Common myeloid progenitor, CD34-positive (primary cell): Measurements from ENCODE around the gene COX6B2.
"Not testable (repeated sequence)": the region's sequence is repeated elsewhere in the genome, so short reads cannot be mapped to it uniquely, and the experiment has no call there.

ENCODE experiments used
- CTCF ChIA-PET: fragments of 350-600 bp; sonication (Branson Sonifier 250); formaldehyde crosslinking; loops from one replicate; lab custom pipeline; 2021; ENCODE audit warnings: antibody characterized with exemption; lab: Charles Lee
- POLR2A ChIA-PET: fragments of 350-600 bp; sonication (Branson Sonifier 250); formaldehyde crosslinking; loops from one replicate; lab custom pipeline; 2021; ENCODE audit warnings: antibody characterized with exemption; lab: Charles Lee
- DNase-seq, 3 donors: peaks; one replicate each; pipeline versions ENCODE4 v3.0.0 to v3.0.0-alpha.2; 2013
- H3K27ac ChIP-seq, 2 experiments: 1 replicate in 1 of 2; 2 replicates in 1 of 2; pipeline ENCODE4 v1.7.0; 2013; ENCODE audit warnings: inconsistent platforms in 2 of 2, low read length in 2 of 2, mild to moderate bottlenecking in 2 of 2, low read depth in 1 of 2, moderate library complexity in 1 of 2; ENCODE audit not compliant: severe bottlenecking in 2 of 2, insufficient read depth in 1 of 2, poor library complexity in 1 of 2
- H3K27me3 ChIP-seq, 5 experiments: replicated peaks in 2 of 5; 1 replicate in 3 of 5; 2 replicates in 2 of 5; pipeline versions ENCODE4 v1.6.1 to v1.7.0; 2013; ENCODE audit warnings: low read length in 4 of 5, mild to moderate bottlenecking in 2 of 5, moderate library complexity in 2 of 5, inconsistent platforms in 1 of 5; ENCODE audit not compliant: insufficient read depth in 5 of 5, control insufficient read depth in 4 of 5
- H3K36me3 ChIP-seq, 4 experiments: 1 replicate in 2 of 4; 2 replicates in 2 of 4; pipeline versions ENCODE4 v1.6.1 to v1.7.0; 2013; ENCODE audit warnings: low read length in 3 of 4, control low read depth in 1 of 4, mild to moderate bottlenecking in 1 of 4; ENCODE audit not compliant: control insufficient read depth in 4 of 4, insufficient read depth in 4 of 4
- H3K4me1 ChIP-seq, 4 experiments: 1 replicate in 3 of 4; 2 replicates in 1 of 4; pipeline versions ENCODE4 v1.6.1 to v1.7.1; 2013; ENCODE audit warnings: low read length in 3 of 4, mild to moderate bottlenecking in 3 of 4, control low read depth in 1 of 4, inconsistent platforms in 1 of 4, moderate library complexity in 1 of 4; ENCODE audit not compliant: control insufficient read depth in 4 of 4, insufficient read depth in 4 of 4; ENCODE audit errors: control extremely low read depth in 1 of 4
- H3K4me3 ChIP-seq, 7 experiments: 1 replicate in 4 of 7; 2 replicates in 3 of 7; pipeline versions ENCODE4 v1.5.1 to v1.7.0; 2013; ENCODE audit warnings: mild to moderate bottlenecking in 7 of 7, low read length in 6 of 7, moderate library complexity in 6 of 7, inconsistent platforms in 2 of 7, low read depth in 2 of 7, control low read depth in 1 of 7; ENCODE audit not compliant: insufficient read depth in 4 of 7, control insufficient read depth in 1 of 7; ENCODE audit errors: extremely low read depth in 1 of 7
- H3K9me3 ChIP-seq, 5 experiments: 1 replicate in 4 of 5; 2 replicates in 1 of 5; pipeline versions ENCODE4 v1.6.1 to v1.7.1; 2013; ENCODE audit warnings: low read length in 4 of 5, mild to moderate bottlenecking in 2 of 5, inconsistent platforms in 1 of 5, low read depth in 1 of 5, moderate library complexity in 1 of 5; ENCODE audit not compliant: control insufficient read depth in 4 of 5, insufficient read depth in 2 of 5; ENCODE audit errors: control extremely low read depth in 1 of 5
- WGBS: methylation state at CpG from one replicate; pipeline ENCODE4 v1.1.5; 2013; ENCODE audit not compliant: insufficient coverage; 5-methylcytosine and 5-hydroxymethylcytosine counted together

Gene COX6B2

GRCh38 chr19:55339889-55340783, 14.4 kb downstream of the COX6B2 start:
- ChIA-PET POLR2A (interaction anchor here (0.6 to 1.8 kb wide), 8 partner anchors 15 to 84 kb away, joined by 5 to 15 read pairs (median 8); partner anchors contain the start of genes PPP6R1, RPL28, TMEM150B and TMEM238), CTCF (interaction anchor here (0.7 to 1.8 kb wide), 11 partner anchors 10 to 79 kb away, joined by 3 to 19 read pairs (median 4); partner anchors contain the start of gene TMEM238)
- peak overlapping the region; percentile 48 to 85 (median 81) for H3K4me3 ChIP-seq
- WGBS: 3% methylated on average over 36 of the region's 44 CpGs
- H3K9me3 ChIP-seq: no peaks in the 10 kb centered on the region
- peak in 2 of 3 donors; percentile 9 to 30 for DNase-seq
- H3K27ac ChIP-seq: peak overlapping the region; percentile 81 to 91
- peaks cover 0 to 27% (median 25%) of the 10 kb centered on the region in 4 experiments for H3K4me1 ChIP-seq
- no peaks in the 10 kb centered on the region for H3K27me3 ChIP-seq
- peaks cover 2 to 23% (median 14%) of the 10 kb centered on the region in 4 experiments for H3K36me3 ChIP-seq

GRCh38 chr19:55339105-55339888, 15.2 kb downstream of the COX6B2 start, which contains the start of gene KMT5C:
Gene KMT5C (plus strand): TSS chr19:55339876. CDS start chr19:55341937, 2,061 bp downstream.
- WGBS: under 1% methylated on average over 51 of the region's 63 CpGs
- POLR2A ChIA-PET: interaction anchor here (0.6 to 1.8 kb wide), 13 partner anchors 9 to 135 kb away, joined by 3 to 15 read pairs (median 6); partner anchors contain the start of genes PPP6R1, RPL28, TMEM150B and TMEM238

GRCh38 chr19:55336101-55336500, 18.4 kb downstream of the COX6B2 start:
- no peaks in the 10 kb centered on the region for H3K36me3 ChIP-seq
- H3K4me1 ChIP-seq: peaks cover 0 to 23% (median 18%) of the 10 kb centered on the region in 4 experiments
- no peaks in the 10 kb centered on the region for H3K27me3 ChIP-seq
- POLR2A ChIA-PET: interaction anchor here (0.6 to 0.9 kb wide), 2 partner anchors 9 to 58 kb away, joined by 3 read pairs; no protein-coding TSS in a partner anchor
- WGBS: 98% methylated on average over 7 of the region's 7 CpGs
- CTCF ChIA-PET: interaction anchor here (0.9 kb wide), 1 partner anchor 44 kb away, joined by 5 read pairs; no protein-coding TSS in a partner anchor
- H3K4me3 ChIP-seq: no peak overlapping the region
- no peaks in the 10 kb centered on the region for H3K9me3 ChIP-seq
- H3K27ac ChIP-seq: no peak overlapping the region
- DNase-seq: no peak

More at GRCh38 chr19:55339105-55339888, 15.2 kb downstream of the COX6B2 start, which contains the start of gene KMT5C:
- peak; percentile 100 for DNase-seq
- Histone ChIP-seq H3K4me1 (peaks cover 0 to 27% (median 25%) of the 10 kb centered on the region in 4 experiments), H3K36me3 (peaks cover 2 to 22% (median 9%) of the 10 kb centered on the region in 4 experiments), H3K9me3 (no peaks in the 10 kb centered on the region), H3K4me3 (peak within 1 kb of the TSS; percentile 55 to 85 (median 81)), H3K27me3 (no peaks in the 10 kb centered on the region), H3K27ac (peak within 1 kb of the TSS; percentile 99 to 100)
- CTCF ChIA-PET: interaction anchor here (0.7 to 1.8 kb wide), 13 partner anchors 11 to 80 kb away, joined by 3 to 19 read pairs (median 4); partner anchors contain the start of gene TMEM238

- no peak for DNase-seq
Observed at GRCh38 chr19:55333870-55334269, 20.6 kb downstream of the COX6B2 start.

GRCh38 chr19:55329791-55330190, 24.7 kb downstream of the COX6B2 start:
- CTCF ChIA-PET, H3K27me3 ChIP-seq, H3K36me3 ChIP-seq, H3K9me3 ChIP-seq, H3K4me3 ChIP-seq, H3K27ac ChIP-seq, DNase-seq: not testable (repeated sequence)
- H3K4me1 ChIP-seq: peaks cover 0 to 11% (median 10%) of the 10 kb centered on the region in 4 experiments
- POLR2A ChIA-PET: interaction anchor here (0.8 kb wide), 1 partner anchor 54 kb away, joined by 4 read pairs; no protein-coding TSS in a partner anchor
- 87% methylated on average over 4 of the region's 6 CpGs for WGBS

More at GRCh38 chr19:55333870-55334269, 20.6 kb downstream of the COX6B2 start:
- CTCF ChIA-PET: no interaction called here
- Histone ChIP-seq H3K27ac (no peak overlapping the region), H3K9me3 (no peaks in the 10 kb centered on the region), H3K4me1 (peaks cover 0 to 10% (median 7%) of the 10 kb centered on the region in 4 experiments), H3K27me3 (no peaks in the 10 kb centered on the region), H3K36me3 (no peaks in the 10 kb centered on the region), H3K4me3 (no peak overlapping the region)
- POLR2A ChIA-PET: no interaction called here
- WGBS: 100% methylated on average over 9 of the region's 11 CpGs

- H3K4me3 ChIP-seq, H3K9me3 ChIP-seq, POLR2A ChIA-PET, H3K36me3 ChIP-seq, CTCF ChIA-PET, H3K27me3 ChIP-seq, H3K27ac ChIP-seq: not testable (repeated sequence)
- WGBS: 90% methylated on average over 3 of the region's 4 CpGs
- H3K4me1 ChIP-seq: peaks cover 0 to 14% (median 13%) of the 10 kb centered on the region in 4 experiments
- peak in 2 of 3 donors; percentile 39 to 41 for DNase-seq
Observed at GRCh38 chr19:55328774-55329318, 25.7 kb downstream of the COX6B2 start.
